Breast epithelium (tissue), 4 donors: ENCODE results near the gene TPX2. TPM values are rescaled to one million over a fixed set of nuclear protein-coding genes. Genes with fewer than 3 reads are reported as not detected.

Experiments used
- DNase-seq, 2 donors: peaks; one replicate each; pipeline ENCODE4 v3.0.0-alpha.2; 2019; ENCODE audit warnings: low spot score in 2 of 2
- H3K27ac ChIP-seq, 2 donors: fragments of 200-600 bp; sonication (generic) in 1 of 2; one replicate each; pipeline ENCODE4 v1.5.1; 2016 to 2019; ENCODE audit warnings: mild to moderate bottlenecking in 1 of 2
- H3K27me3 ChIP-seq, 2 donors: fragments of 200-600 bp; sonication (generic) in 1 of 2; one replicate each; pipeline versions ENCODE4 v1.5.1 to v1.6.0; 2017 to 2019; ENCODE audit warnings: control low read depth in 1 of 2, mild to moderate bottlenecking in 1 of 2
- H3K36me3 ChIP-seq: fragments of 200-600 bp; one replicate; pipeline ENCODE4 v1.5.1; 2019
- H3K4me1 ChIP-seq, 2 donors: fragments of 200-600 bp; sonication (generic); one replicate each; pipeline ENCODE4 v1.5.1; 2016 to 2019; ENCODE audit warnings: control low read depth in 1 of 2
- H3K4me3 ChIP-seq, 3 donors: fragments of 200-600 bp; sonication (generic); 1 replicate in 2 of 3; 2 replicates in 1 of 3; pipeline ENCODE4 v1.5.1; 2016 to 2019; ENCODE audit warnings: mild to moderate bottlenecking in 3 of 3, moderate library complexity in 2 of 3
- H3K9me3 ChIP-seq, 2 donors: fragments of 200-600 bp; sonication (generic) in 1 of 2; one replicate each; pipeline ENCODE4 v1.5.1; 2016 to 2019; ENCODE audit warnings: control low read depth in 1 of 2
- CTCF ChIP-seq, 3 donors: fragments of 450-650 bp; IDR thresholded peaks; one replicate each; pipeline ENCODE4 v1.5.1; 2016 to 2017; ENCODE audit warnings: antibody characterized with exemption in 3 of 3, mild to moderate bottlenecking in 3 of 3, moderate library complexity in 3 of 3
- POLR2A ChIP-seq: fragments of 450-650 bp; IDR thresholded peaks from one replicate; pipeline ENCODE4 v1.6.1; 2016; ENCODE audit warnings: antibody characterized with exemption, mild to moderate bottlenecking, moderate library complexity
- POLR2AphosphoS5 ChIP-seq, 3 donors: sonication (generic); formaldehyde crosslinking; IDR thresholded peaks; one replicate each; pipeline ENCODE4 v1.6.1; 2017; ENCODE audit warnings: antibody characterized with exemption in 3 of 3
- intact Hi-C: fragments of 100-400 bp; cut with DNase I; formaldehyde crosslinking; loops from one replicate; pipeline ENCODE4 v1.15.1; 2023; ENCODE audit warnings: low total_unique reads
- total RNA-seq, 3 donors: library from RNA; depleted of rRNA; stranded (reverse); fragments of >200 nt; gene quantifications; one replicate each; pipeline ENCODE4 v1.1.0, GENCODE V29; 2016

TPX2 gene
- total RNA-seq, 3 donors from 2014 or later: 0.33 to 3.8 (median 0.73) TPM

GRCh38 chr20:31698803-31699718, 40.0 kb upstream of the TPX2 start:
- peak overlapping the region in 1 of 3 donors; percentile 29 for H3K4me3 ChIP-seq
- peaks cover 7 to 25% of the 10 kb centered on the region in 2 donors for H3K4me1 ChIP-seq

GRCh38 chr20:31699801-31700728, 39.0 kb upstream of the TPX2 start:
- Histone ChIP-seq H3K27me3 (no peaks in the 10 kb centered on the region), H3K36me3 (no peaks in the 10 kb centered on the region), H3K27ac (peak overlapping the region; percentile 94 to 100), H3K4me3 (no peak overlapping the region), H3K9me3 (no peaks in the 10 kb centered on the region), H3K4me1 (peaks cover 6 to 28% of the 10 kb centered on the region in 2 donors)
- intact Hi-C loops: no loop called here
- no peak for TF ChIP-seq CTCF (IDR thresholded peaks at IDR 0.05)
- TF ChIP-seq POLR2A: no peak
- no peak for TF ChIP-seq POLR2AphosphoS5 (IDR thresholded peaks at IDR 0.05)
- no peak for DNase-seq

More at GRCh38 chr20:31698803-31699718, 40.0 kb upstream of the TPX2 start:
- intact Hi-C loops: no loop called here
- H3K9me3 ChIP-seq: no peaks in the 10 kb centered on the region
- H3K27me3 ChIP-seq: no peaks in the 10 kb centered on the region
- peak in 1 of 2 donors; percentile 74 for DNase-seq
- TF ChIP-seq CTCF (IDR thresholded peaks at IDR 0.05) (no peak), POLR2AphosphoS5 (IDR thresholded peaks at IDR 0.05) (peak; percentile 70 to 81 (median 76))
- H3K36me3 ChIP-seq: no peaks in the 10 kb centered on the region
- peak overlapping the region; percentile 94 to 100 for H3K27ac ChIP-seq

- TF ChIP-seq POLR2A (no peak), POLR2AphosphoS5 (IDR thresholded peaks at IDR 0.05) (no peak), CTCF (IDR thresholded peaks at IDR 0.05) (no peak)
- no peaks in the 10 kb centered on the region for H3K36me3 ChIP-seq
- H3K9me3 ChIP-seq: no peaks in the 10 kb centered on the region
- peaks cover 9 to 28% of the 10 kb centered on the region in 2 donors for H3K4me1 ChIP-seq
- H3K27ac ChIP-seq: peak overlapping the region; percentile 94 to 100
- no peaks in the 10 kb centered on the region for H3K27me3 ChIP-seq
- intact Hi-C loops: no loop called here
- no peak for DNase-seq
- H3K4me3 ChIP-seq: no peak overlapping the region
These were observed 38.3 kb upstream of the TPX2 start for GRCh38 chr20:31700747-31701146.

GRCh38 chr20:31701591-31701990, 37.5 kb upstream of the TPX2 start:
- no peak for TF ChIP-seq CTCF (IDR thresholded peaks at IDR 0.05)
- TF ChIP-seq POLR2A: no peak
- TF ChIP-seq POLR2AphosphoS5 (IDR thresholded peaks at IDR 0.05): no peak
- DNase-seq: no peak
- Histone ChIP-seq H3K36me3 (no peaks in the 10 kb centered on the region), H3K27me3 (no peaks in the 10 kb centered on the region), H3K9me3 (no peaks in the 10 kb centered on the region), H3K4me1 (peaks cover 9 to 28% of the 10 kb centered on the region in 2 donors), H3K27ac (peak overlapping the region; percentile 94 to 100), H3K4me3 (no peak overlapping the region)
- intact Hi-C loops: no loop called here
